T-helper 1 cell (primary cell): ENCODE results near the gene PTPRN2.
"Not testable (repeated sequence)": the region's sequence is repeated elsewhere in the genome, so short reads cannot be mapped to it uniquely, and the experiment has no call there.

ENCODE experiments used
- DNase-seq, 5 donors: peaks; one replicate each; pipeline ENCODE4 v3.0.0-alpha.2; 2012 to 2020

Gene PTPRN2

DNA sequence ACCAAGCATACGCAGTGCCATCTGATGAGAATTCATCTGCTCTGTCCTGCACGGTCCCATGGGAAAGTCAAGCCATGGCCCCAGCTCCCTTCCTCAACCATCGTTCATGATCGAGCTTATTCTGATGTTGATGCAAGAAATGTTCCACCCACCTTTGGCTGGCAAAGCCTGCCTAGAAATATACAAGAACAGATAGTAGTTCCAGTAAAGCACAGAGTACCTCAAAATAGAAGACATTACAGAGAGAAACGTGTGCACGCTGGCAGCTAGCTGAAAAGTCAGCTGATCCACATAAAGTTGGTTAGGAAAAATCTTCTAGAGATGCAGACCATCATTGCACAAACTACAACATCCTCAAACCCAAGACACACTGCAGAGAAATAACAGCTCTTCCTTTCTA is 127.0 kb downstream of the PTPRN2 start:
- no peak for DNase-seq

DNA sequence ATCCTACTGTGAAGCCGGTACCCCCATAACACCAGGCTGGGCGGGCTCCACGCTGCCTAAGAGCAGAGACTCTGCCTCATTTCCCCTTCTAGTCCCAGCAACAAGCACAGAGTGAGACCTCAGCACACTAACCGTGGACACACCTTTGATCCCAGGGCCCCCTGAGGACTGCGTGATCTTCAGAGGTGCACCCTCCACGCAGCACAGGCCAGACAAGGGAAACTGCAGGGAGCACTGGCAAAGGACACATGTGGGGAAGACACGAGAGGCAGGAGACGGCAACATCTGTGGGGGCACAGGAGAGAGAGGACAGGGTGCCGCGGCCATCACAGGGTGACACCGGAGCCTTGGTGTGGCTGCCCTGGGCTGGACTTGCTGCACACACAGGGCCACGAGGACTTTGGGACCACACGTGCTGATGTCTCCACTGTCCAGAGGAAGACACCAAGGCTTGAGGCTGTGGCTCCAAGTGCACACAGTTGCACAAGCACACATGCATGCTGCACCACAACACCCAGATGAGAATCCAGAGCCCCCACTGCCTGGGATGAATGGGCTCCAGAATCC is 128.8 kb downstream of the PTPRN2 start:
- no peak for DNase-seq

DNA sequence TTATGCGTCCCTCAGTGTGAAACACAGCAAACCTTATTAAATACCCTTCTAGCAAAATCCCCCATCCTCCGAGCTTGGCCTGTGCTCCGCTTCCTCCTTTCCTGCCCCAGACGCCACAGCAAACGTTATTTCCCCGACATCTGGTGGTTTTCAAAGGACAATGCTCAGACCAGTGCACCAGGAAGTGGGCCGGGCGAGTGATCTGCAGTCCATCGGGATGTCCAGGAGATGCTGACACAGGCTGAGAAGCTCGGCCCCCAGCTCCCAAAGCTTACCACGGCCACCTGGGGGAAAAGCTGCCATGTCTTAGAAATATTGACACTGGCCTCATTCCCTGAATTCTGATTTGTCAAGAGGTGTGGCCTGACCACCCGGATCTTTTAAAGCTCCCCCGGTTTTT is 129.5 kb downstream of the PTPRN2 start:
- no peak for DNase-seq

DNA sequence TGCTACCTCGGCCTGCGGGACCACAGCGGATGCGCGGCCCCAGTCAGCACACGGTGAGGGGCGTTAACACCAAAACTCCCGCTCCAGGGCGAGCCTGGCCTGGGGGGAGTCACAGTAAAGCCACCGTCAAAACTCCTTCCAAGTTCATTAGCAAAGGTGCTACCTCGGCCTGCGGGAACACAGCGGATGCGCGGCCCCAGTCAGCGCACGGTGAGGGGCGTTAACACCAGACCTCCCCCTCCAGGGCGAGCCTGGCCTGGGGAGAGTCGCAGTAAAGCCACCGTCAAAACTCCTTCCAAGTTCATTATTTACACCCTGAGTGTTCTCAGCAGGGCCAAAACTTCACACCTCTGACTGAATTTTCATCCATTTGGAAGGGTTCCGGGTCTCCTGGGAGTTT is 130.0 kb downstream of the PTPRN2 start:
- DNase-seq: not testable (repeated sequence)

DNA sequence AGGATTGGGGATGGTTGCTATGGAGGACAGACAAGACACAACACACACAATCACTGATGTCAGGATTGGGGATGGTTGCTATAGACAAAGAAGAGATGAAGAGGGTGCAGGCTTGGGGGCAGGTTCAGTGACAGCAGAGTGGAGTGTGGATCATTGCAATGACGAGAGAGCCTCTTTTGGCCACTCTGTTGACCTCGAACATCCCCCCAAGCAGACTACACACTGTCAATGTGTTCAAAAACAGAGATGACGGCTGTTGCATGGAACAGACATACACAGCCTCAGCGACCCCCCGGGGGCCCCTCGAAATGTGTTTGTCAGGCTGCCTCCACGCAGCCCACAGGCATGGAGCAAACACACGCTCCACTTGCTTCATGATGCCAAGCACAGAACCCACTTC is 133.0 kb downstream of the PTPRN2 start:
- DNase-seq: no peak

DNA sequence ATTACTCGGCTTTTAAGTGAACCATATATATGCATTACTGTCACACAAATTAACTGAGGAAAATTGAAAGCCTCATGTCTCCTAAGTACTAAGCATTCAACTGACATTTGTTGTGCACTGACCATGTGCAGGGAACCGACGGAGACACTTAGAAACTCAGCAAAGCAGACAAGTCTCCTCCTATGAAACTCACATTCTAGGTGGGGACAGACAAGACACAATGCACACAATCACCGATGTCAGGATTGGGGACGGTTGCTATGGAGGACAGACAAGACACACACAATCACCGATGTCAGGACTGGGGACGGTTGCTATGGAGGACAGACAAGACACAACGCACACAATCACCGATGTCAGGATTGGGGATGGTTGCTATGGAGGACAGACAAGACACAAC is 134.0 kb downstream of the PTPRN2 start:
- no peak for DNase-seq

DNA sequence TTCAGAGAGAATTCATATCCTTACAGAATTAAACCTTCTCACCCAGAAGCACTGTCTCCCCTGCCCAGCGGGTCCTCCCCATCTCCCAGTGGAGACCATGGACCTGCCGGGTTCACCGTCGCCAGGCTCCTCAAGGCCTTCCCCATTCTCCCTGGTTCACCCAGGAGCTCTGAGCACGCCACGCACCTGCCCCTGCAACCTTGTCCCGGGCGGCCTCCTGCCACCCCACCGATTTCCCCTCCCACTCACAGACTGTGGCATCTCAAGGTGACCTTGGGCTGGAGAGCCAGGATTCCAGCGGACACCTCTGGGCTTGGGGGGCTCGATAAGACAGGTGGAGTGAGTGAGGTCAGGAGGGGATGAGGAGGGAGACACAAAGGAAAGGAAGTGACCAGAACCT is 135.3 kb downstream of the PTPRN2 start:
- DNase-seq: no peak

DNA sequence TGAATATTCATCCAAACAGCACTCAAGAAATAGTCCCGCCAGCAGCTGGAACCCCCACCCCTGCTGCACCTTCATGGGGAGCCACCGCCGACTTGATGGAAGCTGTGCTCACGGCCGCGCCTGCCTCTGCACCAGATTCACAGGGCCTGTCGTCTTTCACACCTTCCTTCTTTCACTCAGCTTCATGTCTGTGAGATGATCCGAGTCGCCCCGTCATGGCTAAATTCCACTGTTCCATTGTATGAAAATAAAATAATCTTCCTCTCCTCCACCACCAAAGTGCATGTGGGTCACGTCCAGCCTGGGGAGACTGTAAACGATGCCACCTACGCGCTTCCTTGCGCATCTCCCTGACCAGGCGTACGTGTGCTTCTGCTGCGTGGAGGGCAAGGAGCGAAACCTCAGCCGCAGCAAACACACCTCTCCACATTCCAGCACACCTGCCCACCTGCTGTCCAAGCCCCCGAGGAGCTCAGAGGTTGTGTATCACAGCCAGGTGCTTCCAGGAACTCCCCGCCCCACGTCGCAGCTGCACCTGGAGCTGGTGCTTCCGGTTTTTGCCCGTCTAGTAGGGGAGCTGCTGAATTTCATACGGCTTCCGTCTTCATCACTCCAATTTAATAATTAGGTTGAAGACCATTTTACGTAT is 137.0 kb downstream of the PTPRN2 start:
- no peak for DNase-seq

DNA sequence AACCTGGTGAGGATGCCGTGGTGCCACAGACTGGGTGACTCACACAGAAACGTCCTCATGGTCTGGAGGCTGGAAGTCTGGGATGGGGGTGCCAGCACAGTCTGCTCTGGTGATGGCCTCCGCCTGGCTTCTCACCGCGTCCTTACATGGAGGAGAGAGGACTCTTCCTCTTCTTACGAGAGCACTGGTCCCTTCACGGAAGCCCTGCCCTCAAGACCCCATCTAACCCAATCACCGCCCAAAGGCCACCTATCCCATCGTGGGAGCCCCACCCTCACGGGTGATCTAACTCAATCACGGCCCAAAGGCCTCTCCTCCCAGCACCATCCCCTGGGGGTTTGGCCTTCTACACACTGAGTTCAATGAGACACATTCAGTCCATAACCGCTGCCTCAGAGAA is 137.7 kb downstream of the PTPRN2 start:
- DNase-seq: no peak

DNA sequence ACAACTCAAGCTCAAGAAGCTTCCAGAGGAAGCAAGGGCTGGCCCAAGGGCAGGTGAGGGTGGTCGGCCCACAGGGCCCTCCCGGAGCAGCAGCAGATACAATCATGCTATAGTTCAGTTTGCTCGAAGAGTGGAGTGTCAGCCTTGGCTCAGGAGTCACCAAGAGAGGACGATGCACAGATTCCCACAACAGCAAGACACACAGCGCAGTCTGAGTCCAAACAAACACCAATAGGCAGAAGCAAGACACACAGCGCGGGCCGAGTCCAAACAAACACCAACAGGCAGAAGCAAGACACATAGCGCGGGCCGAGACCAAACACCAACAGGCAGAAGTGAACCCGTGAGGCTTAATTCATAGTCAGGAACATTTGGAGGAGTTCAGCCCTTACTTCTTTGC is 138.4 kb downstream of the PTPRN2 start:
- DNase-seq: no peak

DNA sequence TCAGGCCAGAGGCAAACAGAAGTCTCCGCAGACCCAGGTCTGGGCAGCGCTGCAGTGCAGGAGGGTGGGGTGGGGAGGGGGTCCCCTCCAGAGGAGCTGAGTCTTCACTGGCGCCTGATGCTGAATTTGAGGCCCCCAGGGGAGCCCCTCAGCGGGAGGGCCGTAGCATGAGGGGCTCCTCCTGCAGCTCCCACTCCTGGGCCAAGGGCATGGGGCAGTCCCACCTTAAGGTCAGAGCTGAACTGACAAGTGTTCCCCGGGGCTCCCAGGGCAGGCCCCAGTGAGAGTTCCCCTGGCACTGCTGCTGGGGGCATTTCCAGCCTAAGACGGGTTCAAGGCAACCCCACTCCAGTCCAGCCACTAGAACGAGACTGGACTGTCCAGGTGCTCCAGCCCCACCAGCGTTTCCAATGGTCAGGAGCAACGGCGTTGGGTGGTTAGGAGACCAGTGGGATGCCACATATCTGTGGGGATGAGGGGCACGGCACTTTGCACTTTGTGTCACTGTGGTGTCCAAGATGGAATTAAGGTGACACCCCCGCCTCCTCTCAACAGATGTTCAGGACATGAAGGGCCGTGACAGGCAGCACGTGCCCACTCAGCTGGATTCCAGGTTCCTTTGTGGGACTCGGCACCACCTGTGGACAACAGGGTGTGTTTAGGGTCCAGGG is 139.1 kb downstream of the PTPRN2 start:
- no peak for DNase-seq

DNA sequence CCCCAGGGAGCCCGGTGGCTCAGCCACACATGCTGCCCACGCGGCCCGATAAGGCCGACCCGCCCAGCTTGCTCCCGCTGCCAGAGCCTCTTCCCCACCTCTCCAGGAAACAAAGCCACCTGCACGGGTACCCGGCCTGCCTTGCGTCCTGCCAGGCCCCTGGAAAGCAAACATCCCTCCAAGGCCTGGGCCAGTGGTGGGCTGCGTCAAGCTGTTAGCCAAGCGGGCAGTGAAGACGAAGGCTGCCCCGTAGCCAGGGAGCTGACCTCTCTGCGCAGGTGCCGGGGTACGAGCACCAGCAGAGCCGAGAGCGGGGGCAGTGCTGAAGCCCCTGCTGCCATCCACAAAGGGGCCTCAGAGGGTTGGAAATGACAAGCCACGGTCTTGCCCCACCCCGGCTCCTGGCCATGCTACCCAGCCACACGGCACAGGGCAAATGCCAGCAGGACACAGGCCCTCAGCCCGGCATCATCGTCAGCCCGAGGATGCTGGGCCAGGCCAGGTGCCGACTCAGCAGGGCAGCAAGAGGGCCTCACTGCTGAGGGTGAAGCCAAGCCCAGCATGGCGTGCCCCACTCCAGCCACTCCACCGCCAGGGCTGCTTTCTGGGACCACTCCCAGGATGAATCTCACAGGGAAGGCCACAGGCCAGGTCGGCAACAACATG is 140.0 kb downstream of the PTPRN2 start:
- no peak for DNase-seq

DNA sequence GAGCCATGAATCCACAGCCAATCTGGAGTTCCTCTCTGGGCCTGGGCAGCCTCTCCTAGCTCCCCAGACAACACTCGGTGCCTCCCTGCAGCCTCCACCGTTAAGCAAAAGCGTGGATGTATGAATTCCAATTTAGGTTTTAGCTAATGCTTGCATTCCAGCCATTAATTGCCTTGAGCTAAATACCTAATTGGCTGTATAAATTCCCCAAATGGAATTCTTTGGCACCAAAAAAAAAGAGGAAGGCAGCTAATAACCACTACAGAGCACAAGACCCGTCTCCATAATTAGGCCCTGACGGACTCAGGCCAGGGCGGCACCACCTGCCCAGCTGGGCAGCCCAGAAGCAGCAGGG is 140.5 kb downstream of the PTPRN2 start:
- no peak for DNase-seq

DNA sequence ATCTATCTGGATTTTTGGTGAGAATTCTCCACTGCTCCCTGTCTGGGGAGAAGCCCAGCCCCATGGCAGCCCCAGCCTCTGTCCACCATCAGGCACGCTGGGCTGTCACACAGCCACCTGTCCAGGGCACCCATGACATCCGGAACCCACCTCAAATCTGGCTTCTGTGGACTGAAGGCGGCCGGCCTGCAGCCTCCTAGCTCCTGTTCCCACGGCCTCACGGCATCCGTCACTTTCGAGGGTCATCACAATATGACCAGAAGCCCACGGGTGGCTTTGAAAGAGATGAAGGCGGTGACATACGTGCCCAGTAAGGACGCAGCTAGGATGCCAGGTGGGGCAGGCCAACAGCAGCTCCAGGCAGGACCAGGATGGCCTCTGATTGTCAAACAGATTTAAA is 140.9 kb downstream of the PTPRN2 start:
- no peak for DNase-seq

DNA sequence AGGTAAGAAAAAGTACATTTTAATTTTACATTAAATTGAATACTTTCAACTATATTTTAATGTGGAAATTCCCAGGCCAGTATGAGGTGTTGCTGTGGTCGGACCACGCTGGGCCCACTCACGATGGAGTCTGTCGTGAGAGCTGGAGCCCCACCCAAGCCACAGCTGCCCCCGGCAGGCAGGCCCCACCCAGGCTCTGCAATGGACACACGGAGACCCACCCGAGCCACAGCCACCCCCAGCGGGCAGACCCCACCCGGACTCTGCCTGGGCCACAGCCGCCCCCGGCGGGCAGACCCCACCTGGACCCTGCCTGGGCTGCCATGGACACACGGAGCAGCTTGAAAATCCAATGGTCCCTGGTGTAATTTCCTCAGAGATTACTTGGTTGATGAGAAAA is 141.3 kb downstream of the PTPRN2 start:
- no peak for DNase-seq

DNA sequence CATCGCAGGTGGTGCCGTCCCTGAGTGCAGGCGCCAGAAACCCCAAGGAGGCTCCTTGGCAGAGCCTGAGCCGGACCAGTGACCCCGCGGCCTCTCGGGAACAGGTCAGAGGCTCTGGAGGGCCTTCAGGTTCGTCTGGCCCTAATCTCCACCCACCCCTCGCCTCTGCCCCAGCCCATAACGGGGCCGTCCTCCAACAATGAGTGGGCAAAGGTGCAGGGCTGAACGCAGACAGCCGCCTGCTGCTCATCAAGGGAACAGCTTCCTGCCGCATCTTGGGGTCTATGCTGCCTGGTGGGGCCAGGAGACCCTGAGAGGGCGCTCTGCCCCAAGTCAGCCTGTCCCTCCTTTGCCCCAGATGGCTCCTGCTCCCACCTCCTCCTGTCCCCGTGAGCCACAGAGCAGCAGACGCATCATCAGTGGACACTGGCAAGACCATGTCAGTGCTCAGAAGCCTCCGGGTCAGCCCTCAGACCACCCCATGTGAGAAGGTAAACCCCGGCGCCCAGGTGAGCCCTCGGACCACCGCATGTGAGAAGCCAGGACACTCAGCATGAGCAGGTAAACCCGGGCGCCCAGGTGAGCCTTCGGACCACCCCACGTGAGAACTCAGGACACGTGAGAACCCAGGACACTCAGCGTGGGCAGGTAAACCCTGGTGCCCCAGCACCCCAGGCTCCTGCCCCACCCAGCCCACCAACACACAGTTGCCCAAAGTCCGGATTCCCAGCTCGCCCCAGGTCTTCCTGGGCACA is 142.0 kb downstream of the PTPRN2 start:
- DNase-seq: no peak

DNA sequence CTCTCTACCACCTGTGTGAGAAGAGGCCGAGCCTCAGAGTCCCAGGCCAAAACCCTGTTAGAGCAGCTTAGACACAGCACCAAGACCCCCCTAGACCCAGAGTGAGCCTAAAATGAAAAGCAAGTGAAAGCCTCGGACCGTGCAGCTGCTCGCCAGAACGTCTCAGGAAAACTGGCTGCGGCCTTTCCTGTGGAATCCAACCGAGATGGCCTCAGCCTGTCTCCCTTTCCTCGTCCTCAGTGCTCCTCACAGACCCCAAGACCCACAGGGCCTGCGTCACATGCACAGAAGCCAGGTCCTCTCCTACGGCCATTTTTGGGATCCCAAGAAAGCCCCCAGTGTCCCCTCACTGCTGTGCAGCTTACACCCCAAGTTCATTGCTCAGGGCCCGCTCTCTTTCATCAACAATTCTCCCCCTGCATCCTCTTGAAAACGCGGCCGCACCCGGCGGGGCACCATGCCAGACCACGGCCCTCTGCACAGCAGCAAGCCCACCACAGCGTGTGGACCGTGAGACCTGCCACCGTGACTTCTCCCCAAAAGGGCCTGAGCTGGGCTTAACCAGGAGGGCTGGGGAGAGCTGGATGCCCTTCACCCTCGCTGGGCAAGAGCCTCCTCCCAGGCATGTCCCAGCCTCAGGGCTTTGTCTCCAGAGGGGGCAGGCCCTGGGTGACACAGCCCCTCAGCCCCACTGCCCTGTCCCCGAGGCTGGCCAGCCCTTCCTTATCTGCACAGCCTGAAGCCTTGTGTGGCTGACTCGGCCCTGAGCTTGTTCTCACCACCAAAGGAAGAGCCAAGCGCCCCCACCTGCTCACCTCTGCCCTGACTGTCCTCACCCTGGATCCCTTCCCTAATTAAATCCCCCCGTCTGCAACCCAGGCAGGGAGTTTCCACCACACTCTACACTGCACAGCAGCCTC is 142.9 kb downstream of the PTPRN2 start:
- no peak for DNase-seq

DNA sequence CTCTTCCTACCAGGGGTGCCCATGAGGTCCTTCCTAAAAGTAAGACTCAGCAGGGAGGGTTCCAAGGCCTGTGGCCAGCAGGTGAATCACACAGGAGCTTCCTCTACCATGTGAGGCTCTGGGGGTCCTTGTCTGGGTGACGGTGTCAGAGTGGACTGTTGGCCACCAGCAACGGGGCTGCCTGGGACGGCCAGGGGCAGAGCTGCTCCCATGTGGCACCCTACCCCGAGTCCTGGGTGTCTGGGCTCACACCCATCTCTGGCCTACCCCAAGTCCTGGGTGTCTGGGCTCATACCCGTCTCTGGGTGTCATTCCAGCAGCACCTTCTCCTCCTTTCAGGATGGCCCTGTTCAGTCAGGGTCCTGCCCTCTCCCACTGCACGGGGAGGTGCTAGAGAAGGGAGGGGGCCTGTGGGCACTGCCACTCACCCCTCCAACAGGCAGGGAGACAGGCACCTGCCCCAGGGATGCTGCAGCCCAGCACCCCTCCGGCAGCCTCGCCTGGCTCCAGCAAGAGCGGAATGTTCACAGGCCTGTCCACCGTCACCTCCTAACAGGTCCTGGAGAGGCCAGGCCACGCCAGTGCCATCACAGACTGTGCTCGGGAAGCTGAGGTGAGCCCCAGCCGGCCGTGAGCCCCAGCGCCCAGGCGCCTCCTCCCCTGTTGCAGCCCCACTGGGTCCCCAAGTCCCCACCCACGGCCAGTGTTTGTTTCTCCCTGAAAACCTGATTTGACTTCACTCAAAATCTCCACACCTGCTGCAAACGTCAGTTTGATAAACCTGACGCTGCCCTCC is 143.7 kb downstream of the PTPRN2 start:
- DNase-seq: no peak

DNA sequence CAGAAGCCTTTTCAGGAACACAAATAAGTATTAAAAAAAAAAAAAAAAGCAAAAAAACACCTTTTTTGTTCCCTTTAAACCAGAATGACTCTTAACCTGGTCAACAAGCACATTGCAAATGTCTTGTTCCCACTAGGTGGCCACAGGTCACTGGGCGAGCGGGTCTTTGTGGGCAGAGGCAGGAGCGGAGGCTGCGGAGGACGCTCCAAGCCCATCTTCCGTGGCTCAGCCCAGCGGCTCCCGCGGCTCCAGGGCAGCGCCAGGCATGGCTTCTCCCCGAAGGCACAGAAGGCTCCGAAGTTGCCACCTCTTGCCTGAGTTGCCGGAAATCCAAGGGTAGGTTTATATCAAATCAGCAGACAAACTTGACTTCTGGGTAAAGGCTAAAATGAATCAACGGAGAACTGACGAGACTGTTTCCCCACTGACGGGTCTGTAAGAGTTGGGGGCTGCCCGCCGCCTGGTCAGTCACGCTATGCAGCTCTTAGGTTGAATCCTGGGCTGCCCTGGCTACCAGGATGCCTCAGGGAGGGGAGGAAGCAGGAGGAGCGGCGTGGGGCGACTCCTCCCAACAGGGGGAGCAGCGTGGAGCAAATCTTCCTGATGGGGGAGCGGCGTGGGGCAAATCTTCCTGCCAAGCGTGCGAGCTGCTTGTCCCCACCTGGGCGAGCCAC is 144.5 kb downstream of the PTPRN2 start:
- DNase-seq: no peak

DNA sequence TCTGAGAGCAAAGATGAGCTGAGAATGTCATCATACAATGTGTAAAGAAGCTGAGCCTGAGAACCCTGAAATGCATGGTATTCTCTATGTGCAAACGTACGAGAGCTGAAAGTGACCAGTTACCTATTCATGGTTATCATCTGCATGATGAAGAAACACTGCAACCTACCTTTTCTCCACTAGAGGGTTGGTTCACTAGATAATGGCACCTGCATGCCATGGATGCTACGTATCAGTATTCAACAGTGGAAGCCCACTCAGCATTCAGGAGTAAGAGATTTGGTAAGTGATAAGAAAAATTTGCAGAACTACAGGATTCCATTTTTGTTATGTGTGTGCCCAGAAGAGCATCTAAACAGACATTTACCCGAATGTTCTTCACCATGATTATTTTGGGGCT is 145.4 kb downstream of the PTPRN2 start:
- no peak for DNase-seq

DNA sequence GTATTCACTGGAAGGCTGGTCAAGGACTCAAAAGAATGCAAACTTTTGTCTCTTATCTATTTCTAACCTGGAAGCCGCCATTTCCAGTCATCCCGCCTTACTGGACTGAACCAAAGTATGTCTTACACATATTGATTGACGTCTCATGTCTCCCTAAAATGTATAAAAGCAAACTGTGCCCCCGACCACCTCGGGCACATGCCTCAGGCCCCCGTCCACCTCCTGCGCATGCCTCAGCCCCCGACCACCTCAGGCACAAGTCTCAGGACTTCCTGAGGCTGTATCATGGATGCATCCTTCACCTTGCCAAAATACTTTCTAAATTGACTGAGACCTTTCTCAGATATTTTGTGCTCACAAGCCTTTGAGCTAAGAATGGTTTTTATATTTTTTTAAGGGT is 148.6 kb downstream of the PTPRN2 start:
- DNase-seq: no peak
